Fibroblast of skin of scalp (primary cell): ENCODE measurements around the gene RBL1.
"Not testable (repeated sequence)": the region's sequence is repeated elsewhere in the genome, so short reads cannot be mapped to it uniquely, and the experiment has no call there.

ENCODE experiments used
- DNase-seq: peaks from one replicate; pipeline ENCODE4 v3.0.0-alpha.2; 2013

Gene RBL1

GRCh38 chr20:36994221-36994620, 101.6 kb downstream of the RBL1 start:
- not testable (repeated sequence) for DNase-seq

DNA sequence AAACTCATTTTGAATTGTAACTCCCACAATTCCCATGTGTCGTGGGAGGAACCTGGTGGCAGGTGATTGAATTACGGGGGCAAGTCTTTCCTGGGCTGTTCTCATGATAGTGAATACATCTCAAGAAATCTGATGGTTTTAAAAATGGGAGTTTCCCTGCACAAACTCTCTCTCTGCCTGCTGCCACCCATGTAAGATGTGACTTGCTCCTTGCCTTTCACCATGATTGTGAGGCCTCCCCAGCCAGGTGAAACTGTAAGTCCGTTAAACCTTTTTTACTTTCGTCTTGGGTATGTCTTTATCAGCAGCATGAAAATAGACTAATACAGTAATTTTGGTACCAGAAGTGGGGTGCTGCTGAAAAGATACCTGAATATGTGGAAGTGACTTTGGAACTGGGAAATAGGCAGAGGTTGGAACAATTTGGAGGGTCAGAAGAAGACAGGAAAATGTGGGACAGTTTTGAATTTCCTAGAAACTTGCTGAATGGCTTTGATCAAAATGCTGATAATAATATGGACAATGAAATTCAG, 102.9 kb downstream of the RBL1 start:
- no peak for DNase-seq

- DNase-seq, result no peak
These were observed 104.1 kb downstream of the RBL1 start for GRCh38 chr20:36991703-36992102.

GRCh38 chr20:36989797-36990196, 106.0 kb downstream of the RBL1 start:
- no peak for DNase-seq

- DNase-seq, result peak; percentile 12
These were observed 107.3 kb downstream of the RBL1 start for GRCh38 chr20:36988494-36988966.

GRCh38 chr20:36984257-36984638, 111.5 kb downstream of the RBL1 start:
- DNase-seq, result no peak

- no peak for DNase-seq
These were observed 120.5 kb downstream of the RBL1 start for GRCh38 chr20:36975099-36975818.

DNA sequence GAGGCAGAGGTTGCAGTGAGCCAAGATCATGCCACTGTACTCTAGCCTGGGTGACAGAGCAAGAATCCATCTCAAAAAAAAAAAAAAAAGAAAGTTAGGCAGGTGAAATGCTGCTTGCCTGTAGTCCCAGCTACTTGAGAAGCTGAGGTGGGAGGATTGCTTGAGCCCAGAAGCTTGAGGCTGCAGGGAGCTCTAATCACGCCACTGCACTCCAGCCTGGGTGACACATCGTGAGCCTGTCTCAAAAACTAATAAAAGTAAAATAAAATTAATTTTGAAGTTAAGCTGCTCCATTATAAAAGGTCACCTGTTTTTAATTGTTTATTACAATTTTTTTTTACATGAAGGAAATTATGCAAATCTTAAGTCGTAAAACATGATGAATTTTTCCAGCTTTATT, 121.1 kb downstream of the RBL1 start:
- no peak for DNase-seq

- DNase-seq, result no peak
These were observed 124.7 kb downstream of the RBL1 start for GRCh38 chr20:36971103-36971502.

DNA sequence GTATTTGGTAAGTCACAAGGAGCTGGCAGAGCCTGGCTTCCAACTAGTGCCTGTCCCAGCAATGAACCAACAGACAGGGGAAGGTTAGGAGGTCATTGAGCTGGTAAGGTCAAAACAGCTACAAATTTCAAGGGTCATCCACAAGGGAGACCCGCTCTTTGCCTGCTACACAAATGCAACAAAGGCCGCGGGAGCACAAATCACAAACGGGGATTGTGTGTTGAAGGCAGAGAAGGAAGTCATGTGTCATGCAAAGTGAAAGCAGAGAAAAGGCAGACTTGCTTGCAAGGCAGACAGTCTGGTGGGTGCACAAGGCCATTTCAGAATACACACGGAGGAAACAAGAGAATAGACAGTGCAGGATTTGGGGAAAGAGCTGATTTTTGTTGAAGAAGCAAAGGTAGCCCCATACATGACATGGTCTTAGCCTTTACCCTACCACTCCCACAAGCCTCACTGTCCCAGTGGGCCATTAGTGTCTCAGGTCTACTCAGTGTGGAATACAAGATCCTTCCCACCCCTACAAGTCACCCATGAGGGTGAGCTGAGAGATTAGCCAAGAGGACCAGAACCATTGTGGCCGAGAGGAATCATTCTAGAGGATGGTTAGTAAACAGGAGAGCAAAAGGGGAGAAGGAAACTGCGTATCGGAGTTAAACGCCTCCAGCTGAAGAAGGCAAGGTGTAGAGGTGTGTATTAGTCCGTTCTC, 126.2 kb downstream of the RBL1 start:
- DNase-seq, result no peak

DNA sequence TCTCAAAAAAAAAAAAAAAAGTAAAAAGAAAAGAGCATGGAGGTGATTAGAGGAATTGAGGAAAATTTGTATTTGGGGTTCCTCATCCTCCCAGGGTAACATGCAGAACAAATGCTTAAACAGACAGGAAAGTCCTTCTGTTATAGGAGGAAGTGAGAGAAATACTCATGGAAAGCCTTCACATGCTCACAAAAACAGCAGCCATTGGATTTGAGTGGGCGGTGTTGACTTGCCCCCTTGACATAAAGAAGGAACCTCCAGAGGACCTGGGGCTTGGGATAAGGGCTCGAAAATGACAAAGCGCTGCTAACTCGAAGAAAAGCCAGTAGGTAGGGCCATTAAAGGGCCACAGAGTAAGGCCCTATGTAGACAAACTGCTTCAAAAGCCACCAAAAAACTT, 126.7 kb downstream of the RBL1 start:
- DNase-seq, result no peak

DNA sequence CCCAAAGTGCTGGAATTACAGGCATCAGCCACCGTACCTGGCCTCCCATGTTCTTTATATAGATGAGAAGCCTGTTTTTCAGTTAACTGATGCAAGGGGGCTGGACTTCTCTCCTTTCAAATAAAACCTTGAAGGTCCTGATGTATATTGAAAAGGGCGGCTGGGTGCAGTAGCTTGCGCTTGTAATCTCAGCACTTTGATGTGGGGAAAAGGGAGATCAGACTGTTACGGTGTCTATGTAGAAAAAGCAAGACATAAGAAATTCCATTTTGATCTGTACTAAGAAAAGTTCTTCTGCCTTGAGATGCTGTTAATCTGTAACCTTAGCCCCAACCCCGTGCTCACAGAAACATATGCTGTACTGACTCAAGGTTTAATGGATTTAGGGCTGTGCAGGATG, 128.2 kb downstream of the RBL1 start:
- DNase-seq, result no peak

DNA sequence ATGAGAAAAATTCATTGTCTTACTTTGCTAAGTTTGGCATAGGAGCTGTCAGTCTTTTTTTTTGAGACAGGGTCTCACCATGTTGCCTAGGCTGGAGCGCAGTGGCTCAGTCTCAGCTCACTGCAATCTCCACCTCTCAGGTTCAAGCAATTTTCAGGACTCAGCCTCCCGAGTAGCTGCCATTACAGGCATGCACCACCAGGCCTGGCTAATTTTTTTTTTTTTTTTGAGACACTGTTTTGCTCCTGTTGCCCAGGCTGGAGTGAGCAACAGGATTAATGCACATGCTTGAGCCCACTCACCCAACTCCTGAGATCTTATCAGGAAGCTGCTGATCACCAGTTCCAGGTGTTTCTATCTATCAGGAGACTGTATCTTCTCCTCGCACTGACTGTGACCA, 128.8 kb downstream of the RBL1 start:
- DNase-seq, result not testable (repeated sequence)

DNA sequence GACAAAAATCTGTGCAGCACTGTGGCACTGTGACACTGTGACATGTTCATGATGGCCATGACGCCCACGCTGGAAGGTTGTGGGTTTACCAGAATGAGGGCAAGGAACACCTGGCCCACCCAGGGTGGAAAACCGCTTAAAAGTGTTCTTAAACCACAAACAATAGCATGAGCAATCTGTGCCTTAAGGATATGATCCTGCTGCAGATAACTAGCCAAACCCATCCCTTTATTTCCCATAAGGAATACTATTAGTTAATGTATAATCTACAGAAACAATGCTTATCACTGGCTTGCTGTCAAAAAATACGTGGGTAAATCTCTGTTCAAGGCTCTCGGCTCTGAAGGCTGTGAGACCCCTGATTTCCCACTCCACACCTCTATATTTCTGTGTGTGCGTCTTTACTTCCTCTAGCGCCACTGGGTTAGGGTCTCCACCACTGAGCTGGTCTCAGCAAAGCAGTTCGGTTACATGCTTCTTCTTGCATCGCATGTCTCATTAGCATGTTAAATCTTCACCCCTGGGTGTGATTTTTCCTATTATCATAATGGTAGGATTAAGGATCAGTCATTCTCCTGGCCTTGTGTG, 133.3 kb downstream of the RBL1 start:
- not testable (repeated sequence) for DNase-seq

DNA sequence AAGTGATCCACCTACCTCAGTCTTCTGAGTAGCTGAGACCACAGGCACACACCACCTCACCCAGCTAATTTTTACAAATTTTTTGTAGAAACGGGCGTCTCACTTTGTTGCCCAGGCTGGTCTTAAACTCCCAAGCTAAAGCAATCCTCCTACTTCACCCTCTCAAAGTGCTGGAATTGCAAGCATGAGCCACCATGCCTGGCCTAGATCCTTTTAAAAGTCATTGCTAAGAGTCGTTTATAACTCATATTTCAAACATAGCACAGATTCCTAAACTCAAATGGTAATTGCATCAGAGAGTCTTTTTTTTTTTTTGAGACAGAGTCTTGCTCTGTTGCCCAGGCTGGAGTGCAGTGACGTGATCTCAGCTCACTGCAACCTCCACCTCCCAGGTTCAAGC, 136.6 kb downstream of the RBL1 start:
- peak; percentile 15 for DNase-seq

DNA sequence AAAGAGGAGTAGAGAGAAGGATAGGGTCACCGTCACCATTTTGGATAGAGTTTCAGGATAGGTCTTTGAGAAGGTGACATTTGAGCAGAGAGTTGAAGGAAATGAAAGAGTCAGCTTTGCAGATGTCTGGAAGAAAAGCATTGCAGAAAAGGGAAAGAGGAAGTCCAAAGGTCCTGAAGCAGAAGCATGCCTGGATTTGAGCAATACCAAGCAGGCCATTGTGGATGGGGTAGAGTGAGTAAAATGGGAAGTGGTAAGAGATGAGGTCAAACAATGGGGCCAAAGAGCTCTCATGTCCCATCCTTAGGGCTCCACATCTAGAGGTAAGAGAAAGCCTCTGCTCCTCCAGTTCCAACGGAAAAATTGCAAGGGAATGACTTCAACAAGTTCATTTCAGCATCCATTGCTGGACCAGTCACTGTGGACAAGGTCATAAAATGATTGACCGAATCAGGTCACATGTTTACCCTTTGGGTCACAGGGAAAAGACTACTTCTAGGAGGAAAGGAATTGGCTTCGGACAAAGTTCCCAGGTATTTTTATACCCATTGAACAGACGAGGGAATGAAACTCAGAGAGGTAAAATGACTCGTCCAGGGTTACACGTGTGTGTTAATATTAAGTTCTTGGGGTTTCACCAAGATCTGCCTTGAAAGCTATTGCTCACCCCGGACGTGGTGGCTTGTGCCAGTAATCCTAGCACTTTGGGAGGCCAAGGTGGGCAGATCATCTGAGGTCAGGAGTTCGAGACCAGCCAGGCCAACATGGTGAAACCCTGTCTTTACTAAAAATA, 137.7 kb downstream of the RBL1 start:
- DNase-seq, result no peak

GRCh38 chr20:36956674-36957073, 139.1 kb downstream of the RBL1 start:
- no peak for DNase-seq

GRCh38 chr20:36956016-36956415, 139.8 kb downstream of the RBL1 start:
- no peak for DNase-seq

GRCh38 chr20:36951979-36952738, 143.6 kb downstream of the RBL1 start:
- no peak for DNase-seq

DNA sequence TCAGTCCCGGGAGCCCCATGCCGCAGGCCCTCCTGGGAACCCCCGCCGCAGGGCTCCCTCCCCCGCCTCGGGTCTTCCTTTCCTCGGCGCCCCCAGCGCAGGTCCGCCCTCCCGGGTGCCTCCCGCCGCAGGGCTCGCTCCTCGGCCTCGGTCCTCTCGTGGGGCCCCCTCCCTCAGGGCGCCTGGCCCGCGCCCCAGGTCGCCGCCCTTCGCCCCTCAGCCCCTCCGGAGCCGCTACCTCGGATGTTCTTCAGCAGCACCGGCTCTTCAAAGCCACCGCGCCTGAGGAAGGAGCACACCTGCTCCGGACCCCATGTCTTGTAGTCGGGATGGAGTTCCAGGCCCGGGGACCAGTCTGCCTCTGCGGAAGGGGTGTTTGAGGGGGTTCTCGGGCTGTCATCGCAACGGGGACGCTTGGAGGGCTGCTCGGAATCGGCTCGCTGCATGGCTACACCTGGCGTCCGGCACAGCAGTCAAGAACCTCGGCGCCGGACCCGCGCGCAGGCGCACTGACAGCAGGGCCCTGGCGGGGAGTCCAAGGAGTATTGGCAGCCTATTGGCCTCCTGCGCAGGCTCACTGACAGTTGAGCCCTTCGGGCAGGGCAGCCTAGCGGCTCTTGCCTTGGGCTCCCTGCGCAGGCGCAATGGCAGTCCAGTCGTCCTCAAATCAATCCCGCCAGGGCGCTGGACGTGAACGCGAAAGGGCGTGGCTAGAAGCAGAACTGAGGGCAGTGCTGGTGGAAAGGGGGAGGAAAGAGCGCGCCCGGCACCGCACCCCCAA, 144.4 kb downstream of the RBL1 start, which contains the start of gene SAMHD1:
Gene SAMHD1 (minus strand): TSS at position 511 of the 781 bp plus-strand sequence. CDS start 65 bp downstream, at position 446.
- peak; percentile 98 for DNase-seq
